ENCODE measurements around the gene C1orf21. TPM values are rescaled to one million over a fixed set of nuclear protein-coding genes. Genes with fewer than 3 reads are reported as not detected.

Gene C1orf21
- total and polyA plus RNA-seq, 2 donors (not counting 3 experiments of a cell fraction or from before 2014, with no cell fraction given) = 0.79 to 8.5 TPM

DNA sequence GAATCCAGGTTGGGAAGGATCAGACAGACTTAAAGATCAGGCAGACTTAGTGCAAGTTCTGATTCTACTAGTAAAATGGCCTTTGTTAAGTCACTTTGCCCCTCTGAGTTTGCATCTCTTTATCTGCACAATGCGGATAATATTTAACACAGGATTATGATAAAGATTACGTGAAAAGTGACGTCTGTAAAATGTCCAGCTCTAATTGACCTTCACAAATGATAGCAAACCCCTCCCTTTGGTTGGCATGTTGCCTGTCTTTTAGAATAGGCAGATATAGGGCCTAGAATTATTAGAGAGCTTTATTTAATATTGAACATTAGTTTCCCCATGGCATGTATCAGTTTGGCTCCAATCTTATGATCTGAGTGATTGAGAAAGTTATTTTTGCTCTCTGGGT, 55.4 kb downstream of the C1orf21 start:
- FAIRE-seq = no peak
- Histone ChIP-seq H3K79me2 (ENCODE audit: control insufficient read depth, insufficient read depth, low read length) (no peaks in the 10 kb centered on the region), H3K4me3 (replicated peaks in 1 of 3; ENCODE audit: insufficient read depth in 1 of 3, low read depth in 1 of 3, low read length in 3 of 3) (no peak overlapping the region), H3K27ac (ENCODE audit: insufficient read depth, low read depth, low read length) (no peak overlapping the region), H3K9me3 (replicated peaks; ENCODE audit: control insufficient read depth, insufficient read depth, low read length) (no peaks in the 10 kb centered on the region), H3K4me2 (ENCODE audit: insufficient read depth, low read length) (no peak overlapping the region), H3K4me1 (ENCODE audit: control insufficient read depth, extremely low read depth, insufficient read depth, low read length) (no peaks in the 10 kb centered on the region), H3K9ac (replicated peaks; ENCODE audit: extremely low read depth, insufficient read depth, low read length) (no peak overlapping the region), H3K27me3 (ENCODE audit: control insufficient read depth in 2 of 2, insufficient read depth in 2 of 2, low read length in 2 of 2) (no peaks in the 10 kb centered on the region), H2AFZ (ENCODE audit: low read depth, low read length) (no peak overlapping the region), H3K9me1 (replicated peaks; ENCODE audit: control insufficient read depth, extremely low read depth, insufficient read depth, low read length) (no peaks in the 10 kb centered on the region), H4K20me1 (replicated peaks; ENCODE audit: control insufficient read depth, extremely low read depth, insufficient read depth, low read length) (no peaks in the 10 kb centered on the region), H3K36me3 (ENCODE audit: control insufficient read depth in 2 of 2, extremely low read depth in 1 of 2, insufficient read depth in 2 of 2, low read length in 2 of 2) (no peaks in the 10 kb centered on the region)
- ChIA-PET CTCF (interaction anchor here (1.7 to 2.5 kb wide), 2 partner anchors 9 to 18 kb away, joined by 5 read pairs; no protein-coding TSS in a partner anchor), POLR2A (no interaction called here)
- TF ChIP-seq GATA2 (IDR thresholded peaks at IDR 0.05; ENCODE audit: insufficient read depth, insufficient read length, low read depth, low read length) = no peak
- intact Hi-C loops (cut with micrococcal nuclease) = no loop called here
- dilution Hi-C loops (cut with MboI; ENCODE audit: extremely low pct_ligation_motif_present, low sequenced_read_pairs) = no loop called here
- DNase-seq (ENCODE audit: low read depth, low spot score) = no peak
- no TSS peak for BruUV-seq (replicated peaks)

DNA sequence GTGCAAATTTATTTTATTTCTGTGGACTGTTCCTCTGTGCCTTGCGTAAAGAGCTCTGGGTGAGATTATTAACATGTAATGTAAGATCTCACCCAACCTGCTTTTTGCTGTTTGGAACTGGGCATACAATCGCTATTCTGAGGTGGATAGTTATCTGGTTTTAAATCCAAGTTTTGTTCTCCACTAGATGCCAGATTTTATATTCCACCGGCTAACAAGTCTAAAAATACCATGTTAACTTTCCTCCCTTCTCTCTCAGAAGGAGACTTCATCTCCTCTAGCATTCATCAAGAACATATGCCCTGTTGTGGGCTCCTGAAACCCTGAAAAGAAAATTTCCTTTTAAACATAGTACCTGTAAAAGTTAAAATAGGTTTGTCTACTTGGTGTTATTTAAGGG, 56.4 kb downstream of the C1orf21 start:
- no peak overlapping the region for H3K4me3 ChIP-seq (replicated peaks in 1 of 3; ENCODE audit: insufficient read depth in 1 of 3, low read depth in 1 of 3, low read length in 3 of 3)
- dilution Hi-C loops (cut with MboI; ENCODE audit: extremely low pct_ligation_motif_present, low sequenced_read_pairs) (no loop called here), intact Hi-C loops (cut with micrococcal nuclease) (no loop called here)
- no peaks in the 10 kb centered on the region for H3K4me1 ChIP-seq (ENCODE audit: control insufficient read depth, extremely low read depth, insufficient read depth, low read length)
- no TSS peak for BruUV-seq (replicated peaks)
- ChIA-PET POLR2A (no interaction called here), CTCF (interaction anchor here (2.5 kb wide), 1 partner anchor 17 kb away, joined by 5 read pairs; no protein-coding TSS in a partner anchor)
- no peaks in the 10 kb centered on the region for H3K79me2 ChIP-seq (ENCODE audit: control insufficient read depth, insufficient read depth, low read length)
- TF ChIP-seq MYC (IDR thresholded peaks at IDR 0.05; ENCODE audit: low read depth, low read length) (no peak), JUN (IDR thresholded peaks at IDR 0.05; ENCODE audit: borderline replicate concordance, insufficient read depth, insufficient read length, low read depth) (no peak), POLR2A (IDR thresholded peaks at IDR 0.05; ENCODE audit: low read depth, low read length) (no peak), POLR2AphosphoS5 (IDR thresholded peaks at IDR 0.05; ENCODE audit: insufficient read depth, low read depth, low read length) (no peak), FOS (IDR thresholded peaks at IDR 0.05; ENCODE audit: borderline replicate concordance, insufficient read depth, low read length) (no peak), GATA2 (IDR thresholded peaks at IDR 0.05; ENCODE audit: insufficient read depth, insufficient read length, low read depth, low read length) (no peak), EZH2 (IDR thresholded peaks at IDR 0.05; ENCODE audit: borderline replicate concordance, low read depth, low read length, severe bottlenecking) (no peak)
- TF ChIP-seq, protein P1, sequence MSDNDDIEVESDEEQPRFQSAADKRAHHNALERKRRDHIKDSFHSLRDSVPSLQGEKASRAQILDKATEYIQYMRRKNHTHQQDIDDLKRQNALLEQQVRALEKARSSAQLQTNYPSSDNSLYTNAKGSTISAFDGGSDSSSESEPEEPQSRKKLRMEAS (IDR thresholded peaks at IDR 0.05; ENCODE audit: insufficient read depth, insufficient read length) = no peak
- TF ChIP-seq, protein P2, sequence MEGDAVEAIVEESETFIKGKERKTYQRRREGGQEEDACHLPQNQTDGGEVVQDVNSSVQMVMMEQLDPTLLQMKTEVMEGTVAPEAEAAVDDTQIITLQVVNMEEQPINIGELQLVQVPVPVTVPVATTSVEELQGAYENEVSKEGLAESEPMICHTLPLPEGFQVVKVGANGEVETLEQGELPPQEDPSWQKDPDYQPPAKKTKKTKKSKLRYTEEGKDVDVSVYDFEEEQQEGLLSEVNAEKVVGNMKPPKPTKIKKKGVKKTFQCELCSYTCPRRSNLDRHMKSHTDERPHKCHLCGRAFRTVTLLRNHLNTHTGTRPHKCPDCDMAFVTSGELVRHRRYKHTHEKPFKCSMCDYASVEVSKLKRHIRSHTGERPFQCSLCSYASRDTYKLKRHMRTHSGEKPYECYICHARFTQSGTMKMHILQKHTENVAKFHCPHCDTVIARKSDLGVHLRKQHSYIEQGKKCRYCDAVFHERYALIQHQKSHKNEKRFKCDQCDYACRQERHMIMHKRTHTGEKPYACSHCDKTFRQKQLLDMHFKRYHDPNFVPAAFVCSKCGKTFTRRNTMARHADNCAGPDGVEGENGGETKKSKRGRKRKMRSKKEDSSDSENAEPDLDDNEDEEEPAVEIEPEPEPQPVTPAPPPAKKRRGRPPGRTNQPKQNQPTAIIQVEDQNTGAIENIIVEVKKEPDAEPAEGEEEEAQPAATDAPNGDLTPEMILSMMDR (IDR thresholded peaks at IDR 0.05; ENCODE audit: extremely low read depth in 1 of 2, insufficient read depth in 1 of 2, low read depth in 1 of 2, low read length in 2 of 2) = no peak
- FAIRE-seq (no peak), DNase-seq (ENCODE audit: low read depth, low spot score) (no peak)
- no peaks in the 10 kb centered on the region for H3K9me1 ChIP-seq (replicated peaks; ENCODE audit: control insufficient read depth, extremely low read depth, insufficient read depth, low read length)
- no peaks in the 10 kb centered on the region for H3K27me3 ChIP-seq (ENCODE audit: control insufficient read depth in 2 of 2, insufficient read depth in 2 of 2, low read length in 2 of 2)
- no peaks in the 10 kb centered on the region for H3K36me3 ChIP-seq (ENCODE audit: control insufficient read depth in 2 of 2, extremely low read depth in 1 of 2, insufficient read depth in 2 of 2, low read length in 2 of 2)
- H4K20me1 ChIP-seq (replicated peaks; ENCODE audit: control insufficient read depth, extremely low read depth, insufficient read depth, low read length) = no peaks in the 10 kb centered on the region
- H3K4me2 ChIP-seq (ENCODE audit: insufficient read depth, low read length) = no peak overlapping the region
- H3K27ac ChIP-seq (ENCODE audit: insufficient read depth, low read depth, low read length) = no peak overlapping the region
- no peak overlapping the region for H3K9ac ChIP-seq (replicated peaks; ENCODE audit: extremely low read depth, insufficient read depth, low read length)
- H2AFZ ChIP-seq (ENCODE audit: low read depth, low read length) = no peak overlapping the region
- no peaks in the 10 kb centered on the region for H3K9me3 ChIP-seq (replicated peaks; ENCODE audit: control insufficient read depth, insufficient read depth, low read length)
